ENCODE results near the gene GPR55. TPM values are rescaled to one million over a fixed set of nuclear protein-coding genes. Genes with fewer than 3 reads are reported as not detected.

Gene GPR55
- total and polyA plus RNA-seq, 11 donors, result 0.03 to 0.36 (median 0.11) TPM; not detected in 6

- Histone ChIP-seq H3K4me3 (no peak overlapping the region), H3K27me3 (peaks cover 0 to 12% (median 0%) of the 10 kb centered on the region in 9 donors), H3K9me3 (peaks cover 0 to 15% (median 7%) of the 10 kb centered on the region in 12 donors), H3K4me1 (peaks cover 0 to 17% (median 11%) of the 10 kb centered on the region in 12 donors), H3K36me3 (no peaks in the 10 kb centered on the region), H3K27ac (peak overlapping the region in 8 of 12 donors; percentile 3 to 43 (median 29))
- peak; percentile 94 to 97 (median 96) for ATAC-seq
- intact Hi-C loops (cut with DNase I), result no loop called here
- WGBS, 4 donors, result 40 to 52% (median 46%) methylated on average over 22 of the region's 22 CpGs
- TF ChIP-seq CTCF (IDR thresholded peaks at IDR 0.05), result no peak
- no peak for TF ChIP-seq POLR2A (IDR thresholded peaks at IDR 0.05)
- peak; percentile 59 to 84 (median 78) for DNase-seq
Observed at GRCh38 chr2:230932556-230933511, 7.8 kb upstream of the GPR55 start.

GRCh38 chr2:230931556-230932231, 6.7 kb upstream of the GPR55 start:
- TF ChIP-seq CTCF (IDR thresholded peaks at IDR 0.05), result no peak
- TF ChIP-seq POLR2A (IDR thresholded peaks at IDR 0.05), result no peak
- Histone ChIP-seq H3K4me1 (peaks cover 0 to 17% (median 11%) of the 10 kb centered on the region in 12 donors), H3K4me3 (no peak overlapping the region), H3K27me3 (peaks cover 0 to 12% (median 0%) of the 10 kb centered on the region in 9 donors), H3K9me3 (peaks cover 0 to 9% (median 0%) of the 10 kb centered on the region in 12 donors), H3K27ac (peak overlapping the region in 2 of 12 donors; percentile 28 to 38), H3K36me3 (no peaks in the 10 kb centered on the region)
- intact Hi-C loops (cut with DNase I), result no loop called here
- DNase-seq (peak in 3 of 5 donors; percentile 15 to 64 (median 20)), ATAC-seq (no peak)
- 85 to 95% (median 93%) methylated on average over 19 to 22 of the region's 22 CpGs for WGBS, 4 donors

- H3K27ac ChIP-seq, result no peak overlapping the region
- H3K4me1 ChIP-seq, result peaks cover 0 to 17% (median 11%) of the 10 kb centered on the region in 12 donors
- TF ChIP-seq CTCF (IDR thresholded peaks at IDR 0.05) (no peak), POLR2A (IDR thresholded peaks at IDR 0.05) (no peak)
- DNase-seq (peak in 3 of 5 donors; percentile 8 to 31 (median 9)), ATAC-seq (no peak)
- H3K27me3 ChIP-seq, result peaks cover 0 to 12% (median 0%) of the 10 kb centered on the region in 9 donors
- 89 to 91% (median 90%) methylated on average over 8 to 10 of the region's 10 CpGs for WGBS, 4 donors
- peaks cover 0 to 4% (median 0%) of the 10 kb centered on the region in 12 donors for H3K9me3 ChIP-seq
- H3K4me3 ChIP-seq, result no peak overlapping the region
- no peaks in the 10 kb centered on the region for H3K36me3 ChIP-seq
- intact Hi-C loops (cut with DNase I), result no loop called here
Observed at GRCh38 chr2:230930928-230931555, 6.0 kb upstream of the GPR55 start.
